NCI-H128 (cell line): ENCODE results near the gene OXT.
"Not testable (repeated sequence)": the region's sequence is repeated elsewhere in the genome, so short reads cannot be mapped to it uniquely, and the experiment has no call there.

Source experiments
- DNase-seq: peaks from one replicate; lab custom pipeline; 2025; ENCODE audit not compliant: unreplicated experiment; lab: John Stamatoyannopoulos, UW

The OXT gene

DNA sequence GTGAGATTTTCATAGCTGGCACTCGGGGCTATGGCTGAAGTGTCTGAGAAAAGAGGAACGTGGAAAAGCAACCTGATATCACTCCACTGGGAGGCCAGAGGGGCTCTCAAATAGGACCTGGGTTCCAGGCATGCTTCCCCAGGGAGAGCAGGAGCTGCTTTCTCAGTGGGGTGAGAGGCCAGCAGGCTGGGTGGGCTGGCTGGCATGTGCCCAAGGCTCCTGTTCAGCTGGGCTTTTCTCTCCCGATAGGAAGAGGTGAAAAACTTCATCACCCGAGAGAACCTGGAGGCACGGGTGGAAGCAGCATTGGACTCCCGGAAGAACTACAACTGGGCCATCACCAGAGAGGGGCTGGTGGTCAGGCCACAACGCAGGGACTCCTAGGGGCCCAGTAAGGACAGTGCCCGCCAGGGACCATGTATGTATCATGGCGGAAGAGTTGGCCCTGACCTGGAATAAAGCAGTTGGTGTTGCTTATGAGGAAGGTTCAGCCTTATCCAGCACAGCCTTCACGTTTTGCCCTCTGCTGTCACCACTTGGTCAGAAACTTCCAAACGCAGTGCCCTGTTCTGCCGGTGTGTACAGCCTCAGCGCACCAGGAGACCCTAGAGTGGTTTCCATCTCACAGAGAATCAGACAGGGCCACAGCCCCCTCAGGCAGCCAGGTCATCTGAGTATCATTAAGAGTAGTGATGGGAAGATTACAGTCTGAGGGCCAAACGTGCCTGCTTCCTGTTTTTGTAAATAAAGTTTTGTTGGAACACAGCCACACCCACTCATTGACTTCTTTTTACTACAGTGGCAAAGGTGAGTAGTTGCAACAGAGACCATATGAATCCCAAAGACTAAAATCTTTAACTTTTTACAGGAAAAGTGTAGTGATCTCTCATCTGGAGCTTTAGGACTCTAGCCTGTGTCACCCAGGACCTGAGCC lies 23.7 kb upstream of the OXT start:
- DNase-seq = no peak

DNA sequence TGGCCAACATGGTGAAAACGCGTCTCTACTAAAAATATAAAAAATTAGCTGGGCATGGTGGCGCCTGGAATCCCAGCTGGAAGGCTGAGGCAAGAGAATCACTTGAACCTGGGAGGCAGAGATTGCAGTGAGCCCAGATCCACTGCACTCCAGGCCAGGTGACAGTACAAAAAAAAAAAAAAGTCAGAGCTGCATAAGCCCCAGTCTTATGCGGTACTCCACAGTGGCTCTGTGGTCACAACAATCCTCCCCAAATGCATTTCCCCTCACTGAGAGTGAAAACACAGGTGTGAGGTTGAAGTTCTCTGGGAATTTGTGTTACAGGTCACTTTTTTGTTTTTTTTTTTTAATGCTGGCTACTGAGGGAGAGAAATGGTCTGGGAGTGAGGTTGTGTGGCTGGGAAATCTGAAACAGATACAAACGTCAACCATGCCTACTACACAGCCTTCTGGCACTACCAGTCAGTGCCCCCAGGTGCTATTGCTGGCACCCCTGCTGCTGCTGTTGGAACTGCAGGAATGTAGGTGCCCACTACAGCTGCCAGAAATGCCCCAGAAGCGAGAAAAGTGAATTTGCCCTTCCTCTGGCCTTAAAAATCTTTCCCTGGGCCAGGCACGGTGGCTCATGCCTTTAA lies 19.9 kb upstream of the OXT start:
- no peak for DNase-seq

DNA sequence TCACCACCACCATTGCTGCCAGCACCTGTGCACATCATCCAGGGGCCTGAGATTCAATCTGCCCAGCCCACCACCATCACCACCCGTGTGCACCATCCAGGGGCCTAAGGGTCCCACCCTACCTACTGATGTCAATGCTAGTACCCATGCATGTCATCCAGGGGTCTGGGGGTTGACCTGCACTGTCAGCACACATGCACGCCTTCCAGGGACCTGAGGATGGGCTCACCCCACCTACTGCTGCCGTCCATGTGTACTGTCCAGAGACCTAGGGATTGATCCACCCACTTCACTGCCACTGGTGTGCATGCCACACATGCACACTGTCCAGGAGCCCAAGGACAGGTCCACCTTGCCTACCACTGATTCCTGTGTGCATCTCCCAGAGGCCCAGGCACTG lies 11.9 kb upstream of the OXT start:
- no peak for DNase-seq

DNA sequence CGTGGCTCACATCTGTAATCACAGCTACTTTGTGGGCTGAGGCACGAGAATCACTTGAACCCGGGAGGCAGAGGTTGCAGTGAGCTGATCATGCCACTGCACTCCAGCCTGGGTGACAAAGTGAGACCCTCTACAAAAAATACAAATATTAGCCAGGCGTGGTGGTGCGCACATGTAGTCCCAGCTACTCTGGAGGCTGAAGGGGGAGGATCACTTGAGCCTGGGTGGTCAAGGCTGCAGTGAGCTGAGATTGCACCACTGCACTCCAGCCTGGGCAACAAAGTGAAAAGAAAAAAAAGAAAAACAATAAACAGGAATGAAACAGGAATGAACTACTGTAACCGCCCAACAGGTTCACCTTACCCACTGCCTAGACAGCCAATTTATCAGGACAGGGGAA lies 7.3 kb upstream of the OXT start:
- not testable (repeated sequence) for DNase-seq

DNA sequence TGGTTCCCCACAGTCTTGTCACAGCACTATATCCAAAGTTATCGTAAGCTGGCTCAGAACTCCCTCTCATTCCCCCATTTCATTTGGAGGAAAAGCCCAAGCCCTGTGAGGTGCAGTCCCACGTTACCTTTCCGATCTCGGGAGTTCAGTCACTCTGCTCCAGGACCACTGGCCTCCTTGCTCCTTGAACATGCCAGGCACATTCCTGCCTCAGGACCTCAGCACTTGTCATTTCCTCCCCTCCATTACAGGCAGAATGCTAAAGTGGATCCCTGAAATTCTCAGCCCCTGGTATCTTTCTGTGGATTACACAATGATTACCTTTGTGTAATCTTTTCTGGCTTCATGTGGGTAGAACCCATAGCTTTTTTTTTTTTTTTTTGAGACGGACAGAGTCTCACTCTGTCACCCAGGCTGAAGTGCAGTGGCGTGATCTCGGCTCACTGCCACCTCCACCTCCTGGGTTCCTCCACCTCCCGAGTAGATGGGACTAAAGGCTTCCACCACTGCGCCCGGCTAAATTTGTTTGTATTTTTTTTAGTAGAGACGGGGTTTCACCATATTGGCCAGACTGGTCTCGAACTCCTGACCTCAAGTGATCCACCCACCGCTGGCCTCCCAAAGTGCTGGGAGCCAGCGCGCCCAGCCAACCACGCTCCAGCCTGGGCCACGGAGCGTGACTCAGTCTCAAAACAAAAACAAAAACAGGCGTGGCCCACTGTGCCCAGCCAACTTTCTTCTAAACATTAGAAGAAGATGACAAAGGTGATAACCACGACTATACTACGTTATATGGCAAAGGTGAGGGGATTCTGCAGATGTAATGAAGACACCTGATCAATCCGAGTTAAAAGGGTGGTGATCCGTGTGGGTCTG lies 4.0 kb upstream of the OXT start:
- no peak for DNase-seq

DNA sequence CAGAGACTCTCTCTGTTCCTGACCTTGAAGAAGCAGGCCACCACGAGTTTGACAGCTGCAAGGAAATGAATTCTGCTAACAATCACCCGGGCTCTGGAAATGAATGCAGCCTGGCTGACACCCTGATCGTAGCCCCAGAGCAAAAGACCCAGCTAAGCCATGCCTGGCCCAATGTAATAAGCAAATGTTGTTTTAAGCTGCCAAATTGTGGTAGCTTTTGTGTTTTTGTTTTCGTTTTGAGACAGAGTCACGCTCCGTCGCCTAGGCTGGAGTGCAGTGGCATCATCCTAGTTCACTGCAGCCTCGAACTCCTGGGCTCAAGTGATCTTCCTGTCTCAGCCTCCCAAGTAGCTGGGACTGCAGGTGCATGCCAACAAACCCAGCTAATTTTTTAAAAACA lies 3.3 kb upstream of the OXT start:
- no peak for DNase-seq

DNA sequence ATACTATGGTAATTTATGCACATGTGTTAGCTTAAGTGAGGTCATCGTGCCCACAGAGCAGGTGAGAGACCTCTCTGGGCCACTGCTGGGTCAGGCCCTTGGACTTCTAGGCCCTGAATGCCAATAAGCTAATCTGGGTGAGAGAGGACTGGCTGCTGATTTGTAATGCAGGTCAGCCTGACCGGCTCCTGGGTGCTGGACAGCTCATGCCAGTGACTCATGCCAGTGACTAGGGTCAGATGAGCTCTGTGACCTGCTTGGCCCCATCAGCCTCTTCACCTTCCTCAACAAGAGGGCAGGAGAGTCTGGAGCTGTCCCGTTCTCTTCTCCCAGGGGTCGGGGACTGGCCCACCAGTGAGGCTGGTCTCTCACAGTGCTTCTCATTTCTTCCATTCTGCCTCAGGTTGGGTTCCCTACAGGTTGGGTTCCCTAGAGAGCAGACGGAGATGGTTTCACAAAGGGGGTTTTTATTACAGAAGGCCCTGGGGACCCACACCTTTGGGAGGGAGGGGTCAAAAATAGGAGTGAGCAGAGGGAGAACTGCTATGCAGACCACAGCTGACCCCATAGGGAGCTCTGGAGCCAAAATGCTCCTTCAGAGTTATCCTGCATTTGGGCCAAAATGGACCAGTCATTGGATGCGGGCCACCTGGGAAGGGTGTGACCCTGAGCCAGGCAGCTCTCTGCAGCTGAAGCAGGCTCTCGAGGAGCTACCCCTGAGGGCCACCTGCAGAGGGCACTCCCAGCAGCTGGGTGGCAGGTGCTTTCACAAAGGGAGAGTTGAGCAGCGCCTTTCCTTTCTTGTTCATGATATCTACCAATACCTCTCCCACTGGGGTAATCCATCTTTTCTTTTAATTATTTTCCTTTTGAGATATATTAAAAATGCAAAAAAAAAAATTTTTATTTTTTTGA lies 2.2 kb upstream of the OXT start:
- no peak for DNase-seq

DNA sequence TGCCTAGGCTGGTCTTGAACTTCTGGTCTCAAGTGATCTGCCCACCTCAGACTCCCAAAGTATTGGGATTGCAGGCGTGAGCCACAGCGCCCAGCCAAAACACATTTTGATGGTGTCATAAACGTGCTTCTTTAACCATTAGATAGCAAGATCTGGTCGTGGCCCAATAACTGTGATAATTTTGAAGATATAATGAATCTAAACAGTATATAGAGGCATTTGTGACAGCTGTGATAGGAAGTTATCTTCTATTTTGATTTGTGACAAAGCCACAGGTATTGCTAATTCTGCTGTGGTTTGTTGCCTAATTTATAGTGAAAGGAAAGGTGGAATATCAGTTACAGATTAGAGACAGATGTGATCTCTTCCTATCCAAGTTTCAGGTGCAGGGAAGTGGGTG lies 695 bp upstream of the OXT start:
- DNase-seq = no peak

DNA sequence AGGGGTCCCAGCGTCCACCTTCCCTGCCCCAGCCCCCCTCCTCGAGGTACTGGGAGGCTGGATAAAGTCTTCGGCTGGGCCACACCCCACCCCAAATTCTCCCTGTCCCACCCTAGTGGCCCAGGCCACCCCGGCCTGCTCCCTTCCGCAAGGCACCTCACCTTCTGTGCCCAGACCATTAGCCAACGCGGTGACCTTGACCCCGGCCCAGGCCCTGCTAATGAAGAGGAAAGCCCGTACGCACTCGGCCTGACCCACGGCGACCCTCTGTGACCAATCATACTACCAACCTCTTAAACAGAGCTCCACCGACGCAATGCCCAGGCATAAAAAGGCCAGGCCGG lies 182 bp upstream of the OXT start:
- no peak for DNase-seq

DNA sequence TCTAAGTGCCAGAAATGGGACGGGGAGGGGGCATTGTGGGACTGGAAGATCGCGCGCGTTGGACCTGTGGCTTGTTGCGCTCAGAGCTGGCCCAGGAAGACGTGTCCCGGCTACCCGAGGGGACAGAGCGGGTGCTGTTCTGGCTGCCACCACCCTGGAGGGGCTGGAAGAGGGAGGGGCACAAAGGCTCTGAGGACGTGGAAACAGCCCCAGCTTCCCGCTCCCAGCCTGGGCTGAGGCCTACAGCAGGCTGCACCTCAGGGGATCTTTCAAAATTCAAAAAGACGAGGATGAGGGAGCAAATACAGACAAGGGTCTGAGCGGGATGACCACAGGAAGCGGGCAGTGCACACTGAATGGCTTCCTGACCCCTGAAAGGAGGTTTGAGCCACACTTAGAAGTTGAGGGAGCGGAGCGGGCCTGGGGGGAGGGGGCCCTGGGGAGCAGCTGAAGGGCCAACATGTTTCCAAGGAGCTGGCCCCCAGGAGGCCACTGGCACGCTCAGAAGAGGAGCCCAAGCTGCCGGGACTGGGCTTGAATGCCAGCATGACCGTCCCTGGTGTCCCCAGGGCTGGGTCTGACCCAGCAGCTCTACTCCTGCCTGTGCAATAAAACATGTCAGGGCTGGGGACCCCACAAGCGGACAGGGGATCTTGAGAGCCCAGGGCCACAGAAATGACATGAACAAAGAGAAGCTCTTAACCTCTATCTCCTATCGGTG lies 1.3 kb downstream of the OXT start:
- DNase-seq = no peak

DNA sequence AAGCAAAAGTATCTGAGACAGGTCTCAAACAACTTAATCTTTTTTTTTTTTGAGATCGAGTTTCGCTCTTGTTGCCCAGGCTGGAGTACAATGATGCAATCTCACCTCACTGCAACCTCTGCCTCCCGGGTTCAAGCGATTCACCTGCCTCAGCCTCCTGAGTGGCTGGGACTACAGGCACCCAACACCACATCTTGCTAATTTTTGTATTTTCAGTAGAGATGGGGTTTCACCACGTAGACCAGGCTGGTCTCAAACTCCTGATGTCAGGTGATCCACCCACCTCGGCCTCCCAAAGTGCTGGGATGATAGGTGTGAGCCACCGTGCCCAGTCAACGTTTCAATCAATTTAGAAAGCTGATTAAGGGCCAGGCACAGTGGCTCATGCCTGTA lies 1.8 kb downstream of the OXT start:
- not testable (repeated sequence) for DNase-seq

DNA sequence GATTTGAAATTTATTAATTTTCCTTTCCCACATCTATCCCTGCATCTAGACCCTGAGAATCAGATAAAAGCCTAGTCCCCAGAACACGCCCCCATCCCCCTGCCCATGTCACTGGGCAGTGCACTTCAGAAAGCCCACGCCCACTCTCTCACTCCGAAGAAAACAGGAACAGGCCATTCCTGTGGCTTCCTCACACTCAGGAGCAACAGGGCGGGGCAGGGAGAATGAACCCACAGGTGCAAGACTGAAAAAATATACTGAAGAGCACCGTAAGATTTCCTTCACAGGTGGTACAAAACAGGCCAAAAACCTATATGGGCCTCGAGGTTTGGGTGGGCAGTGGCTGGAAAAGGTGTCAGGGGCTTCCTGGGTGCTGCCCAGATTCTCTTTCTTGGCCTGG lies 3.4 kb downstream of the OXT start:
- DNase-seq = no peak

DNA sequence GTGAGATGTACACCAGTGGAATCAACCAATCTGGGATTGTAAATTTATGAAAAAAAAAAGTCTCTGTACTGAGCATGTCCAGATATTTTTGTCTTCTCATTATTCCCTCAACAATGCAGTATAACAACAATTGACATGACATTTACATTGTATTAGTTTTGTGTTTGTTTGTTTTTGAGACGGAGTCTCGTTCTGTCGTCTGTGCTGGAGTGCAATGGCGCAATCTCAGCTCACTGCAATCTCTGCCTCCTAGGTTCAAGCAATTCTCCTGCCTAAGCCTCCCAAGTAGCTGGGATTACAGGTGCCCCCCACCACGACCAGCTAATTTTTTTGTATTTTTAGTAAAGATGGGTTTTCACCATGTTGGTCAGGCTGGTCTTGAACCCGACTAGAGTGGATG lies 3.9 kb downstream of the OXT start:
- DNase-seq = not testable (repeated sequence)

DNA sequence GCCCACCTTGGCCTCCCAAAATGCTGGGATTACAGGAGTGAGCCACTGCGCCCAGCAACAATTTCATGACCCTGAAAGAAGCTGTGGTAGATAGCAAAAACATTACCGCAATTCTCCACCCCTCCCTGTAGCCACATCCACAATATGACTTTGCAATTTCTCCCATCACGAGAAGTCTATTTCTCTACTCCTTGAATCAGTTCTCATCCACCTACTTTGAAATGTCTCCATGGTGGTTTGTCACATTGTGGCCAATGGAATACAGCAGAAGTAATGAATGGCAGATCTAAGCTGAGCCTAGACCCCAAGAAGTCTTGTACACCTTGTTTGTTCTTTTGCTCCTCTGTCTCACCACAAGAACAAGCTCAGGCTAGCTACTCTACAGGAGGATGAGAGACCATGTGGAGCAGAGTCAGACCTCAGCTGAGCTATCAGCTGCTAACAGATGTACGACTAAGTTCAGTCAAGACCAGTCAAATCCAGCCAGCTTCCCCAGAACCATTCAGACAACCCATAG lies 6.3 kb downstream of the OXT start:
- no peak for DNase-seq

DNA sequence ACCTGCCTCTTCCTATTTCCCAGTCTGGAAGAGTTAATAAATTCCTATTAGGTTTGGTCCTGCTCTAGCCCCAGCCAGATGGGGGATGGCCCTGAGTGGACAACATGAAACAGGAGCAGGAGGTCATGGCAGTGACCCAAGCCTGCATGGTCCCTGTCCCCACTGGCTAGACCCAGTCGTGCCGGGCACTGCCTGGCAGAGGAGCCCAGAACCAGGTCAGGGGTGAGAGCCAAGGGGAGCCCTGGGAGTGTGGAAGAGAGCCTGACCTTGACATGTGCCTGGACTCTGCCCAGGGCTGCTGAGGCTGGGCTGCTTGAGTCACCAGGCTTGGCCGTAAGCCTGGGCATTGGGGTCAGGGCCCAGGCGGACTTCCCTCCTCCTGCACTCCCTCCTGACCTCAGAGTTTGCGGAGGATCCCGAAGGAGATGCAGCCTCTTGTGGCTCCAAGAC lies 9.5 kb downstream of the OXT start:
- DNase-seq = no peak

DNA sequence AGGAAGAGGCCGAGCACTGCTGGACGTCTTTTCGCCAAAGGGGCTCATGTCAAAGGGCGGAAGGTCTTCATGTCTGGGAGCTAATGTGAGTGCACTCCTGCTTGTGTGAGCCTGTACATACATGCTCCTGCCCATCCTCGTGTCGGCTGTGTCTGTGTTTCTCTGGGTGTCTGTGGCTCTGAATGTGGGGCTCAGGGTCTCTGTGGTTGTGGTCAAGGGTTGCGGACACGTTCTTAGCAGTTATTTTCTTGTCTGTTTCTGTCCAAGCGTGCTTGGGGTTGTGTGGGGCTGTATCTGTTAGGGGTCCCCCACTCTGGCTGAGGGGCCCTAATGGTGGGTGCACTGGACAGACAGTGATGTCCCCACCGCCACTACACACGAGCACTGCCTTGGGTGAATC lies 10.2 kb downstream of the OXT start:
- no peak for DNase-seq

DNA sequence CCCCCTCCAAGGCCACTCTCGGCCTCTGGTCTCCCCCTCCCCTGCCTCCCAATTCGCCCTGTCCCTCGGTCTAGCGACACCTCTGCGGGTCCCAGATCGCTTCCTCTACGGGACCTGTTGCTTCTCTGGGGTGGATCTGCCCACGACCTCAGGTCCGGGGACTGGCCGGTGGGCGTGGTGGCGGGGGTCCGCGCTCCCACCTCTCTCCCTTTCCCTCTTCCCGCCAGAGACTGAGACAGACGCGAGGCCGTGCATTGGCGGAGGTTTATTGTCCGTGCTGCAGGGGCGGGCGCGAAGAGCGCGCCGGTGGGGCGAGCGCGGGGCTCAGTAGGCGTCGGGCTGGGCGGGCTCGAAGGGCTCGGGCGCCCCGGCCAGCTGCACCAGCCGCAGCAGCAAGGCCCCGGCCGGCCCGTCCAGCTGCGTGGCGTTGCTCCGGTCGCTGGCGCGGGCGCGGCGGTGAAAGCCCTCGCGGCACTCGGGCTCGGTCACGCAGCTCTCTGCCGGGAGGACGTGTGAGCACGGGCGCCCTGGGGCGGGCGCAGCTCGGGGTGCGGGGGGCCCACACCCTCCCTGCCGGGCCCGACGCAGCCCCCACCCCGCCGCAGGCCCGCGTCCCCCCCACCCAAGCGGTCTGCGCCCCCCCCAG lies 11.0 kb downstream of the OXT start:
- DNase-seq = no peak

DNA sequence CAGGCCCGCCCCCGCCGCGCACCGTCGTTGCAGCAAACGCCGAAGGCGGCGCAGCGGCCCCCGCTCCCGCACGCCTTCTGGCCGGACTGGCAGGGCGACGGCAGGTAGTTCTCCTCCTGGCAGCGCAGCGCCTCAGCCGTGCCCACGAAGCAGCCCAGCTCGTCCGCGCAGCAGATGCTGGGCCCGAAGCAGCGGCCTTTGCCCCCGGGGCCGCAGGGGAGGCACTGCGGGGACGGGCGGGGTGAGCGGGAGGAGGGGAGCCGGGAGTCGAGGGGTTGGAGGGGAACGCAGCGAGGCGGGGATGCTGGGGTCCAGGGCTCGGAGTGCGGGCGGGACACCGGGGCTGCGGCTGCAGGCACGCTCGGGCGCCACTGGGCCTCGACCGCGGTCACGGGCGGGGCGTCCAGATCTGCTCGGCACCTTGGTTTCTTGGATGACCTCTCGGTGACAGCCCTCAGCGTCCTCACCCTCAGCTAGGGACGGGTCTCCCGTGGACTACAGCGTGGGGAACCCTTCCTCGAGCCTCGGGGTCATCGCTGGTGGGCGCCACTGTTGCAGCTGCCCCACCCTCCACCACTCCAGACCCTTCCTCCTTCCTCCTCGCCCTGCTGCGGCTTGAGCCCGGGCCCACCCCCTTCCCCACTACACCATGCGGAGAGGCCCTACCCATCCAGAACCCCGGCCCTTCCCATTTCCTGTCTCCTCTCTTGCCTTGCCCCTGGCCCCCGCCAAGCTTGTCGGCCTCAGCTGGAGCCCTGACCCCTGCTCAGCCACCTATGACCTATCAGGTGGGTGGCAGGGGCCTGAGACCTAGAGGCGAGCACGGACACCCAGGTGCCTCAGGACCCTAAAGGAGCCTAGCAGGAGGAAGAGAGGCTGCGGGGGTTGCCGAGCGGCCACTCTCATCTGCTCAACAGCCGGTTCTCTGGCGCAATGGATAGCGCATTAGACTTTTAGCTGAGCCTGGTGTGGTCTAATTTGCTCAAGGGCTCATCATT lies 11.8 kb downstream of the OXT start:
- no peak for DNase-seq
